Activated CD8-positive, alpha-beta memory T cell treated with anti-CD3 and anti-CD28 coated beads for 24 hours (primary cell): ENCODE results near the gene MAML2.

Experiments
- DNase-seq: peaks from one replicate; pipeline ENCODE4 v3.0.0-alpha.2; 2020

The MAML2 gene

GRCh38 chr11:96149743-96150555 is 193.0 kb downstream of the MAML2 start:
- DNase-seq, result no peak

GRCh38 chr11:96147906-96148486 is 195.0 kb downstream of the MAML2 start:
- DNase-seq, result no peak

GRCh38 chr11:96147186-96147585 is 195.8 kb downstream of the MAML2 start:
- no peak for DNase-seq

- no peak for DNase-seq
Observed at GRCh38 chr11:96146765-96147164, 196.2 kb downstream of the MAML2 start.

- no peak for DNase-seq
Observed at GRCh38 chr11:96145163-96145585, 197.8 kb downstream of the MAML2 start.

- DNase-seq, result no peak
Observed at GRCh38 chr11:96144553-96144952, 198.4 kb downstream of the MAML2 start.

GRCh38 chr11:96143041-96143521 is 199.9 kb downstream of the MAML2 start:
- no peak for DNase-seq

GRCh38 chr11:96141626-96142025 is 201.4 kb downstream of the MAML2 start:
- no peak for DNase-seq

GRCh38 chr11:96139691-96140090 is 203.3 kb downstream of the MAML2 start:
- DNase-seq, result no peak

GRCh38 chr11:96137373-96137772 is 205.6 kb downstream of the MAML2 start:
- DNase-seq, result no peak

GRCh38 chr11:96136613-96137298 is 206.2 kb downstream of the MAML2 start:
- no peak for DNase-seq

GRCh38 chr11:96134602-96135001 is 208.4 kb downstream of the MAML2 start:
- DNase-seq, result no peak

- no peak for DNase-seq
Observed at GRCh38 chr11:96132437-96132836, 210.6 kb downstream of the MAML2 start.

- no peak for DNase-seq
Observed at GRCh38 chr11:96130061-96130620, 212.9 kb downstream of the MAML2 start.

- no peak for DNase-seq
Observed at GRCh38 chr11:96127596-96127959, 215.4 kb downstream of the MAML2 start.

GRCh38 chr11:96126917-96127595 is 215.9 kb downstream of the MAML2 start:
- DNase-seq, result no peak

- DNase-seq, result no peak
Observed at GRCh38 chr11:96125400-96125799, 217.6 kb downstream of the MAML2 start.

- DNase-seq, result no peak
Observed at GRCh38 chr11:96124155-96124554, 218.8 kb downstream of the MAML2 start.

- no peak for DNase-seq
Observed at GRCh38 chr11:96123301-96123700, 219.7 kb downstream of the MAML2 start.

- no peak for DNase-seq
Observed at GRCh38 chr11:96122601-96123074, 220.4 kb downstream of the MAML2 start.

GRCh38 chr11:96119211-96119610 is 223.8 kb downstream of the MAML2 start:
- no peak for DNase-seq

- DNase-seq, result no peak
Observed at GRCh38 chr11:96116376-96116775, 226.6 kb downstream of the MAML2 start.
